ENCODE measurements around the gene CD7.

CD7 gene

DNA sequence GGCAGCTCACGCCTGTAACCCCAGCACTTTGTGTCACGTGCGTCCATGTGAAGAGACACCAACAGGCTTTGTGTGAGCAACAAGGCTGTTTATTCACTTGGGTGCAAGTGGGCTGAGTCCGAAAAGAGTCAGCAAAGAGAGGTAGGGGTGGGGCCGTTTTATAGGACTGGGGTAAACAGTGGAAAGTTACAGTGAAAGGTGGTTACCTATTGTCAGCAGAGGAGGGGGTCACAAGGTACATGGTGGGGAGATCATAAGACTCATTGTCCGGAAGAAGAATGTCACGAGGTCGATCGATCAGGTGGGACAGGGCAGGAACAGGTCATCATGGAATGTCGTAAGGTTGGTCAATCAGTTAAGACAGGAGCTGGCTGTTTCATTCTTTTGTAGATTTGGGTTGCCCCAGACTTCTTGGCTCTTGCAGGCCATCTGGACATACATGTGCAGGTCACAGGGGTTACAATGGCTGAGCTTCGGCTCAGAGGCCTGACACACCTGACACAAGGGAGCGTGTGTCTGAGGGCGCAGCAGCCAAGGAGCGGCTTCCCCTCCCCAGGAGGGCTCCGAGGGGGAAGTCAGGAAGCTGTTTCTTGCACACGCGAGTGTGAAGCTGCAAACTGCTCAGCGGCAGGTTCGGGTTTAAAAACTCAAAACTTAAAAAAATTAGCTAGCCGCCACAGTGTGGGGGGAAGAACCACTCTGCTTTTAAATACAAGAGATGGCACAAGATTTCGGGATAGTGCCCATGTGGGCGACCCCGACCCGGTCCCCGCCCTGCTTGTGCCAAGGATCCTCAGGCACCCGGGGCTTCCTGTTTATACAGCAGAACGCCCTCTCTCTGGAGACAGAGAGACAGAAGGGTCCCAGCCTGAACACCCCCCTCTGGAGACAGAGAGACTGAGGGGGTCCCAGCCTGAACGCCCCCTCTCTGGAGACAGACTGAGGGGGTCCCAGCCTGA is 29.2 kb upstream of the CD7 start:
- no peak for DNase-seq

DNA sequence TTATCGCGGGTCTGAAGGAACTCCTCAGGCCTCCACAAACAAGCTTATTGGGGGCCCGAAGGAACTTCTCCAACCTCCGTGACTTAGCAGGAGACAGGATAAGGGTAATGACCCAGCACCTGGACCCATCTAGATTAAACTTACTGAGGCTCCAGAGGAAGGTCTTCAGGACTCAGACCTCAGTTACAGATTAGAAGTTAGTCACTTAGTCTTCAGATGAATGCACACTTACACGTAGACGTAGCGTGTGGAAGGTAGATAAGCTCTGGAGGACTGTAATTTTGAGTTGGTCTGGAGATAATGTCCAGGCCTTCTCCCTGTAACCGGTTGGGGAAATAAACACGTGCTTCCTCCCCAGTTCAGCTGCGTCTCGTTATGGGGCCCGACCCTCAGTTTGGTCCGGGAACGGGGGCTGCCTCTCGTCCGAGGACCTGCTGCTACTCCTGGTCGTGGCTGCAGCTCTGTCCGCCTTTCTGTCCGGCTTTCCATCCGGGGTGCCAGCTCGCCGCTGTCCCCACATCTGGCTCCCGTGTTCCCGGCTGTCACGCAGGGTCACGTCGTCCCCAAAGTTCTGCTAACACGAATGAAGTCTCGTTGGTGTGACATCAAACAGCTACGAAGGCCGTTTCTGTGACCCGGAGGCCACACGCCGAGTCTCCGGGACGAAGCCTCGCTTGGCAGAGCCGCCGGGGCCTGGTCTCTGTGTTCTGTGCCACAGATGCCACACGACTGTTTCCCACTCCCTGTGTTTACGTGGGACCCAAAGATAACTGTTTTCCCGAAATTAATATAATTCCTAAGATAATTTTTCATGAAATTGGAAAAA is 28.0 kb upstream of the CD7 start:
- DNase-seq, result no peak

DNA sequence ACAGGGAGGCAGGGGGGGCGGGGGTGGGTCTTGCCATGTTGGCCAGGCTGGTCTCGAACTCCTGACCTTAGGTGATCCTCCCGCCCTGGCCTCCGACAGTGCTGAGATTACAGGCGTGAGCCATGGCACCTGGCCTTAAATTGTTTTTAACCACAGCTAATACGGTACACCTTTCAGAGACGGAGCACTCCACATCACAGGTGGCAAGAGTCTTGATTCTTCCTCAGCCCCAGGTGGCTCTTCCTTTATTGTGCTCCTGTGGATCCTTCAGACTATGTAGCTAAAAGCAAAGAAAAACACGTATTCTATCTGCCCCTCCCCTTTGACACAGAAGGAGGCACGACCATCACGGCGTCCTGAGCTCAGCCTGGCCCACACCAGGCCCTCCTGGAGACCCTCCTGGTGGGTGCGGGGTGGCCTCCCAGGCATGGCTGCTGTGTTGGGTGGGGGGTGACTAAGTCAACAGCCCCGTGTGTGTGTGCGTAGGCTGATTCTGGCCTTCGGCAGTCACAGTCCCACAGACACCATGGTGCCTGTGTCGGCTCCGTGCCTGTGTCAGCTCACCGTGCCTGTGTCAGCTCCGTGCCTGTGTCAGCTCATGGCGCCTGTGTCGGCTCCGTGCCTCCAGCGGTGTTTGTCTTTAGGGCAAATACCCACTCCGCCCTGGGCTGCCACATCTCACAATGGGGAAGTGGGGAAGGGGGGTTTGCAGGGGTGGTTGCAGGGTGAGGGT is 26.9 kb upstream of the CD7 start:
- no peak for DNase-seq

- no peak for DNase-seq
Observed at GRCh38 chr17:82343560-82343959, 26.2 kb upstream of the CD7 start.

GRCh38 chr17:82342361-82343079 is 25.1 kb upstream of the CD7 start:
- DNase-seq, result no peak

DNA sequence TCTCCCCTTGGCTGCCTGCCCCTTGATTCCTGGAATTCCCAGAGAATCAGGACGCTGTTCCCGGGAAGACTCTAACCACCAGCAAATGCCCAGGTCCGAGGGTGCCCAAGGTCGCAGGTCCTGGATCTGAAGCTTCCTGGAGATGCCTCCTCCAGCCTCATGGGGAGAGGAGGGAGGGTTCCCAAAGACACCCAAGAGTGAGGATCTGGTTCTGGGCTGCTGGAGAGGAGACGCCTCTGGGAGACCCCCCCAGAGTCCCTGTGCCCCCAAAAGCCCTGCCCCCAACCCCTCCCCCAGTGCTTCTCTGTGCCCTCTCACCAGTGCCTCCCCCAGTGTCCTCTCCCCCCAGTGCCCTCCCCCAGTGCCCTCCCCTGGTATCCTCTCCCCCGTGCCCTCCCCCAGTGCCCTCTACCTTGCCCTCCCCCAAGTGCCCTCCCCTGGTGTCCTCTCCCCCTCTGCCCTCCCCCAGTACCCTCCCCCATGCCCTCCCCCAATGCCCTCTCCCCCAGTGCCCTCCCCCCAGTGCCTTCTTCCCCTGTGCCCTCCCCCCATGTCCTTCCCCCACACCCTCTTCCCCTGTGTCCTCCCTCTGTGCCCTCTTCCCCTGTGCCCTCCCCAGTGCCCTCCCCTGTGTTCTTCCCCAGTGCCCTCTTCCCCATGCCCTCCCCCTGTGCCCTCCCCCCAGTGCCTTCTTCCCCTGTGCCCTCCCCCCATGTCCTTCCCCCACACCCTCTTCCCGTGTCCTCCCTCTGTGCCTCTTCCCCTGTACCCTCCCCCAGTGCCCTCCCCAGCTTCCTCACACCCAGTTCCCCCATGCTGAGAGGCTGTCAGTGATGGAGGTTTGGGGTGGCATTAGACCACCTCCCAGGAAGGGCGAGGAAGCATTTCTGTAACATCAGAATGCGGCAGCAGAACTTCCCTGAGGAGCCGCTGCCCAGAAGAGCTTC is 22.5 kb upstream of the CD7 start:
- no peak for DNase-seq

DNA sequence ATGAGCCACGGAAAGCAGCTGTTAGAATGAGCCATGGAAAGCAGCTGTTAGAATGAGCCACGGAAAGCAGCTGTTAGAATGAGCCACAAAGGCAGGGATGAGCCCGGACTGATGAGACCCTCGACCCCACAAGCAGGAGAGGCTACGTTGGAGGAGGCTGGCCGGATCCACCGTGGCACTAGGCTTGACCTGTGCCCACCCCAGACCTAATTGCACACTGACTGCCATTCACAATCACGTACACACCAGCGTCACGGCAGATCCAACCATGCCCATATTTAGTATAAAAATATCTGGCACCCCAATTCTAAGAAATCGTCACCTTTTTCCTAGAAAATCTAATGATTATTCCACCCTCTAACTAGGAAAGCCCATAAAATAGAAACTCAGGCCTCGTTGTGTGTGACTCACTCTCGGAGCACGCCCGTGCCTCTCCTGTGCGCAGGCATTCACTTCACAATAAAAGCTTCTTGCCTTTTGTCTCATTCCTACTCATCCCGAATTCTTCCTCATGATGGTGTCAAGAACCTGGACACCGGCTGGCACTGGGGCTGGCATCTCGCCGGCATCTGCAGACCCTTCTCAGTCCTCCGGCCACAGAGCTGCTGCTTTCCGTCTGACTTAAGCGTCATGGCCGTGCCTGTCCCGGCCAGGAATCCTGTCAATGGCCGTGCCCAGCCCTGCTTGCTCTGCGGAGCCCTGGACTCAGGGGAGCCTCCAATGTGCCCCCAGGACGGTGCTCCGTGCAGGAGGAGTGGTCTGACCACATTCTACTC is 21.6 kb upstream of the CD7 start:
- DNase-seq, result no peak

GRCh38 chr17:82334622-82335394 is 17.4 kb upstream of the CD7 start:
- no peak for DNase-seq

DNA sequence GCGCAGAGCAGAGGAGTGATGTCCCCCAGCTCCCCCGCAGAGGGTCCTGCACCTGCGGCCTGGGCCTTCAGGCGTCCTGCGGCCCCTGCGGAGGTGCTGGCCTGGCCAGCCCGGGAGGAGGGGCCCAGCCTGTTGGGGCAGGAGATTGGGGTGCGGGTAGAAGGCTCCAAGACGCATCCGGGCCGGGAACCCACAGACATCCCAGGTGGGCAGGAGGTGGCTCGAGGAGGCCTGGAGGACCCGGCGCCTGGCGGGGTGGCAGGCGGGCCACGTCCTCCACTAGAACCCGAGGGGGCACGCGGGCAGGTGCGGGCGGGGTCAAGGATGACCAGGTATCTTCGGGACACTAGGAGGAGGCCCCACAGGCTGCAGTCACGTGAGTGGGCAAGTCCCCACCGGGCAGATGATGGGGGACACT is 16.8 kb upstream of the CD7 start:
- DNase-seq, result no peak

DNA sequence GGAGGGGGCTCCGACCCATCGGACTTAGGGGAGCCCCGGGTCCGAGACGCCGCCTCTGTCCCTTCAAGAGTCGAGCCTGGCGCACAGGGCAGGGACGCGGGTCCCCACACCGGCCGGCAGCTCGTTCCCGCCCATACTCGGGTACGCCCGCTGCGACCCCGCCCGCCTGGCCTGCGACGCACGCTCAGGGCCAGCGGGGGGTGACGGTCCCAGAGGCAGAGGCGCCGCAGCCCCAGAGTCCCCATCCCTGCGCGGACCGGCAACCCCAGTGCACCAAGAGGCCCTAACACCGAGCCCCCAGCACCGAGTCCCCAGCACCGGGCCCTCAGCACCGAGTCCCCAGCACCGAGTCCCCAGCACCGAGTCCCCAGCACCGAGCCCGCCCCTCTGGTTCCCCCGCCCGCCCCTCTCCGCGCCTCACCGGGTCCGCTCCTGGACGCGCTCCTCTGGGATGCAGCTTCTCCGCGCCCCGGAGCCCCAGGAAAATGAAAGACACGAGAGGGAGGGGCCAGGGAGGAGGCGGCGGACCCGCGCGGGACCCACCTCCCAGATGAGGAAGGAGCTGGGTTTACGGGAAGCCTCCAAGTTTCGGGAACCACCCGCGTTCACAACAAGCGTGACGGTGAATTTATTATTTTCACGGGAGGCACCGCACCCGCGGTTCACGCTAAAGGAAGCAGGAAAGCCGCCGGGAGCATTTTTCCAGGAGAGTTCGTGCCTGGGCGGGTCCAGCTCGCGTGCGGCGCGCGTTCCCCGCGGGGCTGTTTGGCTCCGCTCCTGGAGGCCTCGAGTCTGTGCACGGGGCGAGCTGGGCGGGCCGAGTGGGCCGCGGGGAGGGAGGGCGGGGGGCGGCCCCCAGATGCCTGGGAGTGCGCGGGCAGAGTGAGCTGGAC is 16.1 kb upstream of the CD7 start, which contains the start of gene SECTM1:
SECTM1 (minus strand) TSS at position 488 of the 893 bp plus-strand sequence. CDS start 6,526 bp downstream, outside the sequence.
- DNase-seq, result no peak

- DNase-seq, result no peak
Observed at GRCh38 chr17:82332669-82333278, 15.4 kb upstream of the CD7 start.

DNA sequence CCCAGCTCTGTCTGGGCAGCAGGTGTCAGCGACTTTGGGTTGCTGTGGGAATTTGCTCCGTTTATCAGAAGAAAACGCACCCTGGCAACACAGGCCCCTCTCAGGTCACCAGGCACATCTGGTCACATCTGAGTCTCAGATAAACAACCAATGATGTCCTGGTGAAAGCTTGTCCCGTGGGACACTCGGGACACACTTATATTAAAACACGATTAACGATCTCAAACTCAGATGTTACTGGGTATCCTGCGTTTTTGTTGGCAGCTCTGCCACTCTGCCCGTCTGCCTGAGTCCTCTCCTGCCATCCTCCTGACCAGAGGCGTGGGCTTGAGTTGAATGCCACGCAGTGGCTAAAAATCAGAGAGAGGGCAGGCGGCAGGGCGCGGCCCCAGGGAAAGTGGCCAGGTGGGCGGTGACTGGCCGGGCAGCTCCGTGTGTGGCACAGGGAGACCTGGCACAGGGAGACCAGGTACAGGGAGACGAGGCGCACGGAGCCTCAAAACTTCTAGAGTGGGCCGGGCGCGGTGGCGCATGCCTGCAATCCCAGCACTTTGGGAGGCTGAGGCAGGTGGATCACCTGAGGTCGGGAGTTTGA is 14.0 kb upstream of the CD7 start:
- DNase-seq, result no peak

GRCh38 chr17:82330322-82331239 is 13.2 kb upstream of the CD7 start:
- no peak for DNase-seq

DNA sequence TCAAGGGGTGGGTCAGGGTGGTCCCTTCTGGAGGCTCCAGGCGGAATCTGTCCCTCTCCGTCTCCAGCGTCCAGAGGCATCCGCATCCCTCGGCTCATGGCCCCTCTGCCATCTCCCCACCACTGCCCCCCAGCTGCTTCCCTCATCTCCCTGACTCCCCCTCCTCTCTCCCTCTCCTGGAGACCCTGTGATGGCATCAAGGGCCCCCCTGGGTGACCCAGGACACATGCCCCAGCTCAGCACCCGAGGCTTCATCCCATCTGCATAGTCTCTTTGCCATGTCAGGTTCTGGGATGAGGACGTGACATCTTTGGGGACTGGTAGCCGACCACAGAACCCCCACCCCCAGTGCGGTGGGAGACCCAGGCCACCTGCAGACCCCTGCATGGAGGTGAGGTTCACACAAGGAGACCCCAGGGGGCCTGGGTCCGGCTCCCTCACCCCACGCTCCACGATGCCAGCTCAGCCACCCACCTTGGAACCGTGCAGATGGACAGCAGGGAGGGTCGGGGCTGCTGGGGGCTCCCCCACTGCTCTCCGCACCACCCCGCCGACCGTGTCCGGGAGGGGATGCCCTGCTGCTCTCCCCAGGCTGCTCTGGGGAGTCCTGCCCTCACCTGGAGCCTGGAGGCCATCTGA is 12.4 kb upstream of the CD7 start:
- no peak for DNase-seq

GRCh38 chr17:82328994-82329507 is 11.6 kb upstream of the CD7 start:
- DNase-seq, result no peak
